Sigmoid colon (tissue), 7 donors: ENCODE data around the gene SCAPER. TPM values are rescaled to one million over a fixed set of nuclear protein-coding genes. Genes with fewer than 3 reads are reported as not detected.

ENCODE experiments used
- DNase-seq: peaks from one replicate; pipeline ENCODE4 v3.0.0-alpha.2; 2019
- H3K27ac ChIP-seq, 4 donors: fragments of 200-600 bp; sonication (generic); one replicate each; pipeline ENCODE4 v1.5.1; 2016 to 2019; ENCODE audit warnings: mild to moderate bottlenecking in 1 of 4
- H3K27me3 ChIP-seq, 3 donors: fragments of 200-600 bp; sonication (generic); one replicate each; pipeline ENCODE4 v1.5.1; 2019; ENCODE audit warnings: mild to moderate bottlenecking in 1 of 3
- H3K36me3 ChIP-seq, 4 donors: fragments of 200-600 bp; sonication (generic); one replicate each; pipeline ENCODE4 v1.5.1; 2016 to 2019
- H3K4me1 ChIP-seq, 4 donors: fragments of 200-600 bp; sonication (generic); one replicate each; pipeline ENCODE4 v1.5.1; 2017 to 2019
- H3K4me3 ChIP-seq, 4 donors: fragments of 200-600 bp; sonication (generic); one replicate each; pipeline ENCODE4 v1.5.1; 2017 to 2019; ENCODE audit warnings: mild to moderate bottlenecking in 2 of 4, moderate library complexity in 1 of 4
- H3K9me3 ChIP-seq, 4 donors: fragments of 200-600 bp in 3 of 4; sonication (generic) in 3 of 4; one replicate each; pipeline versions ENCODE4 v1.5.1 to v1.6.1; 2013 to 2019
- CTCF ChIP-seq, 4 experiments: fragments of 450-650 bp in 3 of 4; fragments of 200-600 bp in 1 of 4; IDR thresholded peaks; one replicate each; pipeline ENCODE4 v1.5.1; 2016 to 2019; ENCODE audit warnings: antibody characterized with exemption in 4 of 4, mild to moderate bottlenecking in 3 of 4, moderate library complexity in 2 of 4
- EP300 ChIP-seq, 4 donors: sonication (generic); formaldehyde crosslinking; IDR thresholded peaks; one replicate each; pipeline ENCODE4 v1.6.1; 2017; ENCODE audit warnings: antibody characterized with exemption in 4 of 4
- POLR2A ChIP-seq, 2 donors: fragments of 450-650 bp; IDR thresholded peaks; one replicate each; pipeline ENCODE4 v1.6.1; 2016; ENCODE audit warnings: antibody characterized with exemption in 2 of 2, mild to moderate bottlenecking in 2 of 2, moderate library complexity in 2 of 2
- POLR2AphosphoS5 ChIP-seq, 4 donors: sonication (generic); formaldehyde crosslinking; IDR thresholded peaks; one replicate each; pipeline ENCODE4 v1.6.1; 2017; ENCODE audit warnings: antibody characterized with exemption in 4 of 4
- WGBS, 2 donors: extraction: QIAGEN DNeasy Blood & Tissue Kit; methylation state at CpG; one replicate each; pipeline ENCODE4 v1.1.7; 2013; 5-methylcytosine and 5-hydroxymethylcytosine counted together
- intact Hi-C: fragments of 100-400 bp; cut with DNase I; formaldehyde crosslinking; loops from one replicate; pipeline ENCODE4 v1.15.1; 2023
- polyA plus RNA-seq, 3 donors: library from polyadenylated mRNA; stranded (reverse); fragments of 200-250 nt; gene quantifications; one replicate each; pipeline ENCODE4 v1.2.3, GENCODE V29; 2013
- total RNA-seq, 4 donors: library from RNA; depleted of rRNA; stranded (reverse); fragments of >200 nt; gene quantifications; one replicate each; pipeline ENCODE4 v1.1.0, GENCODE V29; 2016
- donor health status: healthy with polysubstance abuse.
- donor health status: Bipolar disorder and iron deficiency.
- donor health status: healthy.

The SCAPER gene
- total and polyA plus RNA-seq, 7 donors: 5.3 to 40.7 (median 22.5) TPM

DNA sequence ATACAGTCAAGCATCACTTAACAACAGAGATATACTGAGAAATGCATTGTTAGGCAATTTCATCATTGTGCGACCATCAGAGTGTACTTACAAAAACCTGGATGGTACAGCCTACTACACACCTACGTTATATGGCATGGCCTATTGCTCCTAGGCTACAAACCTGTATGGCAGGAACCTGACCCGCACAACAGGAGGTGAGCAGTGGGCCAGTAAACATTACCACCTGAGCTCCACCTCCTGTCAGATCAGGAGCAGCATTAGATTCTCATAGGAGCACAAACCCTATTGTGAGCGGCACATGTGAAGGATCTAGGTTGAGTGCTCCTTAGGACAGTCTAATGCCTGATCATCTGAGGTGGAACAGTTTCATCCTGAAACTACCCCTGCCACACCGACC, 89.7 kb downstream of the SCAPER start:
- no peak for DNase-seq
- no peak overlapping the region for H3K4me3 ChIP-seq
- no peak overlapping the region for H3K27ac ChIP-seq
- H3K4me1 ChIP-seq: no peaks in the 10 kb centered on the region
- TF ChIP-seq EP300 (IDR thresholded peaks at IDR 0.05) (no peak), POLR2AphosphoS5 (IDR thresholded peaks at IDR 0.05) (no peak), CTCF (IDR thresholded peaks at IDR 0.05) (no peak), POLR2A (IDR thresholded peaks at IDR 0.05) (no peak)
- WGBS, 2 donors: 90 to 96% methylated on average over 5 of the region's 5 CpGs
- no peaks in the 10 kb centered on the region for H3K27me3 ChIP-seq
- H3K36me3 ChIP-seq: no peaks in the 10 kb centered on the region
- intact Hi-C loops: no loop called here
- H3K9me3 ChIP-seq: peaks cover 0 to 2% (median 0%) of the 10 kb centered on the region in 4 donors

- Histone ChIP-seq H3K4me3 (no peak overlapping the region), H3K27ac (no peak overlapping the region), H3K27me3 (no peaks in the 10 kb centered on the region), H3K9me3 (no peaks in the 10 kb centered on the region), H3K36me3 (no peaks in the 10 kb centered on the region), H3K4me1 (no peaks in the 10 kb centered on the region)
- no peak for TF ChIP-seq EP300 (IDR thresholded peaks at IDR 0.05)
- no peak for TF ChIP-seq POLR2AphosphoS5 (IDR thresholded peaks at IDR 0.05)
- no peak for TF ChIP-seq POLR2A (IDR thresholded peaks at IDR 0.05)
- TF ChIP-seq CTCF (IDR thresholded peaks at IDR 0.05): no peak
- no peak for DNase-seq
- WGBS, 2 donors: 36 to 82% methylated on average over 4 of the region's 4 CpGs
- intact Hi-C loops: no loop called here
Observed at GRCh38 chr15:76812381-76812780, 92.8 kb downstream of the SCAPER start.

DNA sequence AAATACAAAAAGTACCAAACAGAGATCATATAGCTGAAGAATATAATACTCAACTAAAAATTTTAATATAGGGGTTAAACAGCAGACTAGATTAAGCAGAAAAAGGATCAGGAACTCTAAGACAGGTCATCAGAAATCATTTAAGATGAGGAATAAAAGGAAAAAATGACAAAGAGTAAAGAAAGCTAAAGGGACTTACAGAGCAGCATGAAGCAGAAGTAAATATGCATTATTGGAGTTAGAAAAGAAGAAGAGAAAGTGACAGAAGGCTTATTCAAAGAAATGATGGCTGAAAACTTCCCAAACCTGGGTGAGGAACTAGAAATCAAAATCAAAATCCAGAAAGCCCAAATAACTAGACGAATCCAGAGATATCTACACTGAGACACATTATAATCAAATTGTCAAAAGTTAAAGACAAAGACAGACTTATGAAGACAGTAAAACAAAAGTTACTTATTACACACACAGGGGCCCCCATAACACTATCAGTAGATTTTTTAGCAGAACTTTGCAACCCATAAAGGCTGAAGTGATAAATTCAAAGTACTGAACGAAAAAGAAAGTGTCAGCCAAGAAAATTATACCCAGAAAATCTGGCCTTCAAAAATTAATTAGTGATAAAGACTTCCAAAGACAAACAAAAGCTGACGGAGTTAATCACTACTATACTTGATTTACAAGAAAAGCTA, 95.6 kb downstream of the SCAPER start:
- H3K9me3 ChIP-seq: no peaks in the 10 kb centered on the region
- peaks cover 0 to 3% (median 0%) of the 10 kb centered on the region in 4 donors for H3K4me1 ChIP-seq
- no peak overlapping the region for H3K4me3 ChIP-seq
- no peak for DNase-seq
- H3K27ac ChIP-seq: no peak overlapping the region
- TF ChIP-seq EP300 (IDR thresholded peaks at IDR 0.05) (no peak), POLR2A (IDR thresholded peaks at IDR 0.05) (no peak), POLR2AphosphoS5 (IDR thresholded peaks at IDR 0.05) (no peak), CTCF (IDR thresholded peaks at IDR 0.05) (no peak)
- WGBS, 2 donors: 88 to 94% methylated on average over 3 of the region's 3 CpGs
- H3K36me3 ChIP-seq: no peaks in the 10 kb centered on the region
- no peaks in the 10 kb centered on the region for H3K27me3 ChIP-seq
- intact Hi-C loops: no loop called here

- DNase-seq: no peak
- Histone ChIP-seq H3K4me3 (no peak overlapping the region), H3K4me1 (peaks cover 0 to 3% (median 0%) of the 10 kb centered on the region in 4 donors), H3K27ac (no peak overlapping the region), H3K27me3 (no peaks in the 10 kb centered on the region), H3K36me3 (peaks cover 6 to 24% (median 9%) of the 10 kb centered on the region in 4 donors), H3K9me3 (no peaks in the 10 kb centered on the region)
- WGBS, 2 donors: 76 to 77% methylated on average over 1 of the region's 1 CpG
- intact Hi-C loops: no loop called here
- TF ChIP-seq POLR2A (IDR thresholded peaks at IDR 0.05): no peak
- TF ChIP-seq EP300 (IDR thresholded peaks at IDR 0.05): no peak
- no peak for TF ChIP-seq POLR2AphosphoS5 (IDR thresholded peaks at IDR 0.05)
- no peak for TF ChIP-seq CTCF (IDR thresholded peaks at IDR 0.05)
Observed at GRCh38 chr15:76803049-76803571, 102.0 kb downstream of the SCAPER start.
